ENCODE measurements around the gene INAVA. TPM values are rescaled to one million over a fixed set of nuclear protein-coding genes. Genes with fewer than 3 reads are reported as not detected.

Gene INAVA
- total RNA-seq (2016; rRNA removed; fragmentation: Illumina TruSeq; extraction: Trizol) (11.7 and 13.5 TPM in 2 replicates), polyA plus RNA-seq (2011; rRNA removed) (6.0 and 6.4 TPM in 2 replicates), polyA minus RNA-seq (2011; rRNA and poly(A)+ RNA removed; ENCODE audit: low replicate concordance) (0.42 and 11.2 TPM in 2 replicates), Bru-seq, nascent RNA (percentile 65 among the genes with signal in this experiment), BruChase-seq, experiment 1, labeled RNA remaining after a 6-hour chase (percentile 61 among the genes with signal in this experiment), BruChase-seq, experiment 2, labeled RNA remaining after a 2-hour chase (percentile 60 among the genes with signal in this experiment)
- 3.1 and 3.9 TPM in 2 replicates for total RNA-seq (2016; cell fraction: cytosol; rRNA removed; fragmentation: Illumina TruSeq; extraction: Trizol; ENCODE audit: low read depth)
- total RNA-seq (2016; cell fraction: insoluble cytoplasmic fraction; rRNA removed; fragmentation: Illumina TruSeq; extraction: Trizol): 10.6 and 11.8 TPM in 2 replicates
- 8.9 and 10.3 TPM in 2 replicates for total RNA-seq (2016; cell fraction: membrane; rRNA removed; fragmentation: Illumina TruSeq; extraction: Trizol)
- 11.6 and 14.2 TPM in 2 replicates for total RNA-seq (2016; cell fraction: nucleus; rRNA removed; fragmentation: Illumina TruSeq; extraction: Trizol)
- polyA plus RNA-seq (2011; cell fraction: cytosol; rRNA removed): 3.9 and 5.0 TPM in 2 replicates
- polyA plus RNA-seq (2011; cell fraction: nucleus; rRNA removed): 18.1 and 23.0 TPM in 2 replicates
- polyA plus RNA-seq (2012): 3.4 and 3.6 TPM in 2 replicates
- 1.4 and 1.5 TPM in 2 replicates for polyA plus RNA-seq (2016; cell fraction: cytosol; fragmentation: Illumina TruSeq; extraction: Trizol; ENCODE audit: low read depth)
- polyA plus RNA-seq (2016; cell fraction: insoluble cytoplasmic fraction; fragmentation: Illumina TruSeq; extraction: Trizol; ENCODE audit: low read depth): 10.3 and 14.8 TPM in 2 replicates
- 4.6 and 5.4 TPM in 2 replicates for polyA plus RNA-seq (2016; cell fraction: membrane; fragmentation: Illumina TruSeq; extraction: Trizol; ENCODE audit: low read depth)
- polyA plus RNA-seq (2016; cell fraction: nucleus; fragmentation: Illumina TruSeq; extraction: Trizol; ENCODE audit: insufficient read depth, low read depth): 28.3 and 29.7 TPM in 2 replicates
- 4.3 and 7.2 TPM in 2 replicates for polyA minus RNA-seq (2011; cell fraction: cytosol; rRNA and poly(A)+ RNA removed)
- polyA minus RNA-seq (2011; cell fraction: nucleus; rRNA and poly(A)+ RNA removed): 6.0 and 7.9 TPM in 2 replicates
- long read RNA-seq, experiment 1, partial matches to known transcripts: 0 of 4 reads
- long read RNA-seq, experiment 1, other reads (novel, unspliced or antisense): 4 of 4 reads
- long read RNA-seq, experiment 2, full-length matches to known transcripts: 10 of 23 reads
- long read RNA-seq, experiment 2, partial matches to known transcripts: 2 of 23 reads
- long read RNA-seq, experiment 2, other reads (novel, unspliced or antisense): 11 of 23 reads

GRCh38 chr1:200894712-200895442 lies at the start of gene INAVA:
Gene INAVA (plus strand): TSS chr1:200894900. CDS start chr1:200898401, 3,501 bp downstream.
- Histone ChIP-seq H3K4me3 (replicated peaks in 1 of 3; ENCODE audit: insufficient read depth in 1 of 3, low read depth in 2 of 3, low read length in 3 of 3) (peak within 1 kb of the TSS; percentile 52 to 76 (median 61)), H3K27ac (ENCODE audit: extremely low read length, insufficient read depth, low read length) (peak within 1 kb of the TSS; percentile 79), H3K36me3 (replicated peaks in 1 of 2; ENCODE audit: control insufficient read depth in 1 of 2, insufficient read depth in 2 of 2, low read length in 2 of 2) (no peaks in the 10 kb centered on the region), H3K9ac (ENCODE audit: insufficient read depth, low read depth, low read length) (peak within 1 kb of the TSS; percentile 76), H3K4me2 (ENCODE audit: low read depth, low read length) (peak within 1 kb of the TSS; percentile 87), H3K79me2 (ENCODE audit: insufficient read depth, low read length) (peaks cover 19% of the 10 kb centered on the region), H3K4me1 (ENCODE audit: insufficient read depth, low read length) (peaks cover 92% of the 10 kb centered on the region), H4K20me1 (ENCODE audit: insufficient read depth, low read length) (no peaks in the 10 kb centered on the region), H3K27me3 (ENCODE audit: control insufficient read depth in 1 of 2, insufficient read depth in 2 of 2, low read length in 2 of 2) (no peaks in the 10 kb centered on the region), H3K9me3 (ENCODE audit: low read length) (no peaks in the 10 kb centered on the region), H2AFZ (ENCODE audit: low read length) (peak within 1 kb of the TSS; percentile 32)
- intact Hi-C loops (cut with micrococcal nuclease; ENCODE audit: unreplicated experiment): loop anchor here (1.0 to 10.0 kb wide), 3 partner anchors 10 to 220 kb away; partner anchors contain the start of genes CACNA1S and KIF21B
- ChIA-PET CTCF (ENCODE audit: low intra/inter-chr PET ratio, low total read pairs) (no interaction called here), POLR2A (interaction anchor here (0.6 to 4.6 kb wide), 5 partner anchors 10 to 22 kb away, joined by 3 to 129 read pairs (median 3); no protein-coding TSS in a partner anchor)
- peak; percentile 15 for ATAC-seq
- in situ Hi-C loops (cut with HindIII; ENCODE audit: extremely low pct_ligation_motif_present, low pct_unique_long_range_greater_than_20kb): loop anchor here (5.0 kb wide), 2 partner anchors 77 to 147 kb away; no protein-coding TSS in a partner anchor
- DNase-seq (ENCODE audit: low spot score): no peak
- no peak for FAIRE-seq
- 2% methylated on average over 11 of the region's 15 CpGs for WGBS (ENCODE audit: low lambda C conversion rate)
- BruUV-seq (replicated peaks): no TSS peak
- TF ChIP-seq PATZ1 (CRISPR knock-in tag; IDR thresholded peaks at IDR 0.05): peak; percentile 52; the same call in 1 of the 2 replicates
- TF ChIP-seq GATAD2A (CRISPR knock-in tag; IDR thresholded peaks at IDR 0.05): 0 out of 2 replicates have a peak, but pooled peaks have one; percentile 11
- TF ChIP-seq ZFX (CRISPR knock-in tag; IDR thresholded peaks at IDR 0.05; ENCODE audit: low read depth): peak; percentile 63
- TF ChIP-seq HNF4A (CRISPR knock-in tag; IDR thresholded peaks at IDR 0.05): 0 out of 2 replicates have a peak, but pooled peaks have one; percentile 6
- TF ChIP-seq NAIF1 (CRISPR knock-in tag; IDR thresholded peaks at IDR 0.05; ENCODE audit: borderline replicate concordance): no peak
- 0 out of 2 replicates have a peak, but pooled peaks have one; percentile 33 for TF ChIP-seq ZNF891 (CRISPR knock-in tag; IDR thresholded peaks at IDR 0.05)
- TF ChIP-seq HMG20A (CRISPR knock-in tag; IDR thresholded peaks at IDR 0.05; ENCODE audit: borderline replicate concordance): no peak
- TF ChIP-seq ZNF468 (CRISPR knock-in tag; IDR thresholded peaks at IDR 0.05): no peak
- peak; percentile 46 for TF ChIP-seq RBM39 (IDR thresholded peaks at IDR 0.05; ENCODE audit: low read depth, low read length, poor library complexity, severe bottlenecking)
- peak; percentile 35; the same call in 1 of the 2 replicates for TF ChIP-seq ZNF143 (CRISPR knock-in tag; IDR thresholded peaks at IDR 0.05)
